ENCODE data around the gene ELP1.

Gene ELP1

DNA sequence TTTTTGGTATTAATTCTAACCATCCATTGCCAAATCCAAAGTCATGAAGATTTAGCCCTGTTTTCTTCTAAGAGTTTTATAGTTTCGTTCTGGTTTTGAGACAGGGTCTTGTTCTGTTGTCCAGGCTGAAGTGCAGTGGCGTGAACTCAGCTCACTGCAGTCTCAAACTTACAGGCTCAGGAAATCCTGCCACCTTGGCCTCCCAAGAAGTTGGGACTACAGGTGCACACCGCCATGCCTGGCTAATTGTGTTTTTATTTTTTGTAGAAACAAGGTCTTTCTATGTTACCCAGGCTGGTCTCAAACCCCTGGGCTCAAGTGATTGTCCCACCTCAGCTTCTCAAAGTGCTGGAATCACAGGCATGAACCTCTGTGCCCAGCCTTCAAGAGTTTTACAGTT, 50.8 kb downstream of the ELP1 start:
- no peak for DNase-seq (ENCODE audit: low read depth)

DNA sequence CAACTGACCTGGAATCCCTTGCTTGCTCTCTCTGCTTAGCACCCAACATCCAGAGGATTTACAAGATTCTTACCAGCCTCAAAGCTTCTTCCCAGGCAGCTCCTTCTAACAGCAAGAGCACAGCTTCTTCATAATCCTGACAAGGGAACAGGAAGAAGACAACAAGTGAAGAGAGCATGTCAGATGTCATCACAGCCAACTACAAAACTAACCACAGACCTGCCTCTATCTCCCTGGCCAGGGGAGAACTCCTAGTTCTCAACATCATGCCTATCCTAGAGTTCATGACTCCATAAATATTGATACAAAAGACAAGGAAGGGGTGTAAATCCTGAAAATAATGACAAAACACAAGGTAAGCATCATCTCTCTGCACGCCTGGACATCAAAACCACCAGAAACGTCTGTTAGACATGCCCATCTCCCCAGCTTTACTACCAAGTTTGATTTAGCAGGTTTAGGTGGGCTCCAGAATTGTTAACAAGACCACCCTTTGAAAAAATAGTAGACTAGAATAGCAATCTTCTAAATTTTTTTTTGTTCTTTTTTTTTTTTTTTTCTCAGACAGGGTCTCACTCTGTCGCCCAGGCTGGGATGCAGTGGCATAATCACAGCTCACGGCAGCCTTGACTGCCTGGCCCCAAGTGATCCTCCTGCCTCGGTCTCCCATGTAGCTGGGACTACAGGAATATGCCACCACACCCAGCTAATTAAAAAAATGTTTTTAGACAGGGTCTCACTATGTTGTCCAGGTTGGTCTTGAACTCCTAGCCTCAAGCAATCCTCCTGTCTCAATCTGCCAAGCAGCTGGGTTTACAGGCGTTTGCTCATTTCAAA, 51.7 kb downstream of the ELP1 start:
- no peak for DNase-seq (ENCODE audit: low read depth)

DNA sequence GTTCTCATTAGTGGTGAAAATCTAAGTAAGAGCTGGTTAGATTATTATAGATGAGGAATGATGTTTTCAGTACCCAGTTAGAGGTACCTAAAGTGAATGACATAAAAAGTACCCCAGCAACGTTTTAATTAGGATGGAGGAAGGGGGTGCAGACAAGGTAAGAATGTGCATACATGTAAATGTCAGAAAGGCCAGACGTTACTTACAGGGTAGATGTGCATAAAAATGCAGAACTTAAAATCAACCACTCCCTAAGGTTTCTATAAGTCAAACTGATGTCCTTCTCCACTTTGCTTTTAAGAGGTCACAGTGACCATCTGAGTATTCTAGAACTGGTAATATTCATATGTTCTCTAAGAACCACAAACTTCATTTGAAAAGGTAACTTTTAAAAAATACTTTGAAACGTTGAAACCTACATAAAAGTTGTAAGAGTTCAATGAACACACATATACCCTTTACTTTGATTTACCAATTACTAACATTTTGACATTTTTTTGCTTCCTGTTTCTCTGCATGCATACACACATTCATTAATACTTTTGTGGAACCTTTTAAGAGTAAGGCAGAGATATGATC, 53.1 kb downstream of the ELP1 start:
- DNase-seq (ENCODE audit: low read depth): no peak

DNA sequence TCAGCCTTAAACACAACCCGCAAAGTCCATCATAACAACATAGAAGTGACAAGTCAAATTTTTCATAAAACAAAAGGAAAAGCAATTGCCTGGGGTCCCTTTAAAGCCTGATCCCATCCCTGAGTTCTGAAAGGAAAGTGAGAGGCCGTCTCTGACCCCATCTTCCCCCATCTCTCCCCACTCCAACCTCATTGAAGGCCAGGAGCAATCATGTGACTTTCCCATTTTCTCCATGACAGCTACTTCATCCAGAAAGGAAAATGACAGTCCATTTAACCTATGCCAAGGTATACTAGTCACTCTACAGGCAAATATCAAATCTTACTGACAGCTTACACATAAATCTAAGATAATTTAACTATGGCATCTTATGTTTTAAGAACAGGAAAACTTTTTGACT, 56.4 kb downstream of the ELP1 start:
- DNase-seq (ENCODE audit: low read depth): no peak

DNA sequence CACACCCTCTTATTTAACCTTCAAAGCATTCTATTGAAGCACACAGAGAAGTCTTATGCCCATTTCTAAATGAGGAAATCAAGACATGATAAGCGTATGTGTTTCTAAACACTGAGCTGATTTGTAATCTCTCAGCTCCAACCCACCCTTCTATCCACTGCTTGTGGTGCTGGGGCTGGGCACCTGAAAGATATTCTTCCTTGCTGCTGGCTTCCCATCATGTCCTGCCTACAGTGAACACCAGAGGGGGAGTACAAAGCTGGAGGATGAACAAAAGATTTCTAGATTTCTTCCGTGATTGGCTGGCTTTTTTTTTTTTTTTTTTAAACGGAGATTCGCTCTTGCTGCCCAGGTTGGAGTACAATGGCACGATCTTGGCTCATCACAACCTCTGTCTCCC, 57.5 kb downstream of the ELP1 start:
- no peak for DNase-seq (ENCODE audit: low read depth)

DNA sequence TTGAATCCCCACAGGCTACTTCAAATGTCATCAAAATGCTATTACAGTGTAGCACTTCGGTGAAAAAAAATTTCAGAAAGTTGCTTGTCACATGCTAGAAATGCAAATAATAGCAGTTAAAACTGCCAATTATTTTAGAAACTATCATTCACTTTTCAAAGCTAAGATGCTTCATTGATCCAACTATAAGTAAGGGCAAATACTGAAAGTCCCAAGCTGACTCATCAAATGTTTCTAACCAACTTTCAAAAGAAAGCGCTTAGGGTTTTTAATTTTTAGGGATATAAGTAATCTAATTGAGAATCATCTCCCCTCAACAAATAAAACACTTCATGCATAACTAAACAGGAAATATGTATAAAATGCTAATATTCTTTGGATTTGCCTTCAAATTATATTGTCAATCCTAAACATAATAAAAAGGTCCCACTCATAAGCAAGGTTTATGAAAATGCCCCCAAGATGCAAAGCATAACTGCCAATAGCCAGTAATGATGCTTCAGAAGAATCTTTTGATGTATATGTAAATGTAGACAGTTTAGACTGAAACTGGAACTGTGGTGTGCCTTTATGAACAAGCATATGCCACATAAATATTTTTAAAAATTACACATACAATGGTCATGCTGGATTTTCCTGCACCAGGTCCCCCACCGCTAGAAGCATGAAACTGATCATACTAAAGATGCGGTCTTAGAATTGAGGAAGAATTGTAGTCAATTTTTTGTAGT, 59.7 kb downstream of the ELP1 start:
- no peak for DNase-seq (ENCODE audit: low read depth)

DNA sequence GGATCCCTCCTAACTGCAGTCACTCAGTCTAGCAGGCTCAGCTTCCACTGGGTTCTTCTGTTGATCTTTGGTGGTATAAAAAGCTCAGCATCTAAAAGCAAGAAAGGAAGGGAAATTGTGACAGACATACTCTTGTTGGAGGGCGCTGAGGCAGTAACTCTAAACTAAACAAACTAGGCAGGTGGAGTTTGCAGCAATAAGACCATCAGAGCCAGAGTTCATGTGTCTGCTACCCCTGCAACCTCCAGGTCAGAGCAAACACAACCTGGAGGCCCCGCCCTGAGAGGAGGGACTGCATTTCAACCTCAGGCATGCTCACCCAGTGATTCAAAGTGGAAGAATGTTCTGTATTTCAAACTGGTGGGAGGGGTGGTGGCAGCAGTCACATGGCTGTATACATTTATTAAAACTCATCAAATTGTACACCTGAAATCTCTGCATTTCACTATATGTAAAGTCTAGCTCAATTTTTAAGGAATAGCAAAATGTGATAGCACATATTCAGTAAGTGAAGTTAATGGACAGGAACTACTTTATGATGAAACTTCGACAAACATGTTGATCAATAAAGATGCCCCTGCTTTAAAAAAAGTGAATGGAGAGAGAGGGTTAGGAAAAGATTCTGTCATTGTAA, 64.7 kb downstream of the ELP1 start:
- DNase-seq (ENCODE audit: low read depth): no peak

DNA sequence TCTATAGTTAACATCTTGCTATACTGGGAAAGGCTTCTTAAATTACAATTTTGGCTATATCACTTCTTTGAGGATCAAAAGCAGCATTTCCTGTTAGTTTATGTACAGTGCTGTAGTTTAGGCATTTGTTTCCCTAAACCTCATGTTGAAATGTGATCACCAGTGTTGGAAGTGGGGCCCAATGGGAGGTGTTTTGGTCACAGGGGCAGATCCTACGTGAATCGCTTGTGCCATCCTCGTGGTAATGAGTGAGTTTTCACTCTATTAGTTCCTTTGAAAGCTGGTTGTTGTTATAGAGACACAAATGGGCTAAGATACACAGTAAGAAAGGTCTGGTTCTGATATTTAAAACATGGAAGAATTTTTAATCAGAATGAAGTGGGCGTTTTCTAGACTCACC, 66.1 kb downstream of the ELP1 start:
- no peak for DNase-seq (ENCODE audit: low read depth)

DNA sequence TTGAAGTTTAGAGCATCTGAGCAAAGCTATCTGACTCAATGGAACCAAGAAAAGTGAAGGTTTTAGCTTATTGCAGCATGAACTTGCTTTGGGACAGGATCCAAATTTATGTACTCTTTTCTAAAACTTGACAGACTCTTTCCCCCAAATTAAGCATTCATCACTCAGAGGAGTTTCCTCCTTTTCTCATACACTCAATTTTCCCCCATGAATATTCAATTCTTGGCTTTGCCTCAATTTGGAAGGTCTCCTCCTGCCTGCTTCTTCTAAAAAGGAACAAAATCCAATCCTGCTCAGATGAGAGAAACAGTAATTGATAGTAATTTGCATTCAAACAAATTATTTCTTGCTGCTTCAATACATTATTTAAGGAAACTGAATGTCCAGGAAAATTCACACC, 66.8 kb downstream of the ELP1 start:
- DNase-seq (ENCODE audit: low read depth): no peak

DNA sequence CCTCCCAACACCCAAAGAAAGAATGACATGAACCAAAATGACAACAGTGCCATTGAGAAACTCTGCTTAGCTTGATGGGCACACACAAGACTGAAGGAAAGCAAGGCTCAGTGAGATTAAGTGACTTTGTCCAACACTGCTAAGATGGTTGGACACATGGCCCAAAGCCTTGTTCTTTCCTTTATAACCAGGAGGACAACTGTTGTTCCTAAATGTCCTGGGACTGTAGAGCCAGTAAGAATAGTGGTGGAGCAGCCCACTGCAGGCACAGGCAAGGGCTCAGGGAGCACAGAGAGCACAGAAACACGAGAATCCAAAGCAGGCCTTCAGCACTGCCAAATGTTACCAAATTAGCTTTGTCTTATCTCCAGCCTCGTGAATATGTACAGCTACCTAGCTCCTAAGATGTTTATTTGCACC, 67.9 kb downstream of the ELP1 start:
- no peak for DNase-seq (ENCODE audit: low read depth)

DNA sequence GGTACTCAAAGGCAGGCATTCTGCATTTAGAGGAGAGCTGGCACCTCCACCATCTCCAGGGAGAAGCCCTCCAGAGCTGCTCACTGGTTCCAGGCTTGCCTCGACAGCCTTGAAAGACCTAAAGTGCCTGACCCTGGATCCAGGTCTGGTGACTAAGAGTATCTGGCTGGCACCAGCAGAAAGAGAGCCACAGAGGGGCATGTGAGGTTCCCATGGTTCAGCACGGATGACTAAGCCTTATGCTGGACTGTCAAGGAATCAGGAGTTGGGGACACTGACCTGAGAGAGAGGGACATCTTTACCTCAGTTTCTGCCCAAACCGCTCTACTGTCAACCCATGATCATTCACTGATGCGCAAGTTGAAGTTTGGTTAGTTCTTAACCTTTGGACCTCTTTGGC, 68.9 kb downstream of the ELP1 start:
- DNase-seq (ENCODE audit: low read depth): no peak

DNA sequence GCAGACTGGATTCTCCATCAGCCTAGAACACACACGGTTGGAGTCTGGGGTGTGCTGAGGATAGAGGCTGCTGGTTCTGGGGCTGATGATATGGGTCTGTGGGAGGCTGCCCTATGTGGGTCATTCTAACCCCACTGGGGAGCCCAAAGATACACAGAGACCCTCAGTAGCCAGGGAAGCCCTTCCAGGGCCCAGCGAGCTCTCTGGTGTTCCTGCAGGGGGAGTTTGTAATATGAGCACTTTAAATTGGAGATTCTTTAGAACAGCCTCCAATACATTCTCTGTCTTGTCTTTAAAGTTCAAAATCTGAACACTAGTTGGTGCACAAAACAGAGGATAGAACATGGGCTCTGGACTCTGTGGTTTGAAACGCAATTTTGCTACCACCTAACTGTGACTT, 69.5 kb downstream of the ELP1 start:
- no peak for DNase-seq (ENCODE audit: low read depth)

DNA sequence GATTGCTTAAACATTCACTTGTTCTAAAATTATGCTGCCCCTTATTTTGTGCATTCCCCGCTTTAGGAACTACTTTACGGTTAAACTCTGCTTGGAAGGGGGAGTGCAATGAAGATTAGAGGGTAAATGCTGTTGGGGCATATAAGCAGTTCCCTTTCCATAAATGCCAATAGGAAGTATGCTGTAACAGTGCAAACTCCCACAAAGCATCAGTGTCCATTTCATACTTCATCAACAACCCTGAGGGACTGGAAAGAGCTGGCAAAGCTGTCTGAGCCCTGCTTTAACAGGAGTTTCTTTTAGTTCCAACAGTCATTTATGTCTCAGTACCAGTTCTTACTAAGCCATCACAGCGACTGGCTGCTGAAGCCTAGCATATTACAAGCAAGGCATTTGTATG, 70.0 kb downstream of the ELP1 start:
- DNase-seq (ENCODE audit: low read depth): no peak

DNA sequence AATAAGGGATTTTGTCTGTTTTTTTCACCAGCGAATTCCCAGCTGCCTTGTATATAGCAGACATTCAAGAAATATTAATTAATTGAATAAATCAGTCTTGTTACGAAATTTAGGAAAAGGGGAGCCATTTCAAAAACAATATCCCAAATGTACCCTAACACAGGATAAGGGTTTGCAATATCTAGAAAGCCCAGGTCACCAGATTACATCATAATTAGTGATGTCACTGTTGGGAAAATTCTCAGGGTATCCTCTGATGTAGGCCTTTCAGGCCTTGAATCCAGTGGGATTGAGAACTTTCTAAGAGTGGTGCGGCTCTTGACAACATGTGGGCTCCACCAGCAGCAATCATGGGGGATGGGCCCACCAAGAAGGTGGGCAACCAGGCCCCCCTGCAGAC, 71.9 kb downstream of the ELP1 start, which contains the start of gene ACTL7A:
TSS of gene ACTL7A (plus strand) at position 270 of the 400 bp plus-strand sequence. CDS start at position 327, 57 bp downstream.
- DNase-seq (ENCODE audit: low read depth): no peak

DNA sequence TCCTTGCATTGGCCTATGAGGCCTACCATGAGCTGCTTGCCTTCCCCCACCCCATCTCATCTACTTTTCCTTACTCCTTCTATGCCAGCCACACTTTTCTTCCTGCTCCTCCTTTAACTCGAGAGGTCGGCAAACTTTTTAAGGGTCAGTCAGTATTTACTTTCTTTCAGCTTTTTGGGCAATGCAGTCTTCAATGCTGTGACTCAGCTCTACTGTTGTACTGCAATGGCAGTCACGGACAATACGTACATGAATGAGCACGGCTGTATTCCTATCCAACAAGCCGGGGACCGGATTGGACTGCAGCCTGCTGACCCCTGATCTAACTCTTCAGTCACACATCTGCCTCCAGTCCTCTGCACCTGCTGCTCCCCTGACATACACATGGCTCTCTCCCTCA, 72.5 kb downstream of the ELP1 start:
- no peak for DNase-seq (ENCODE audit: low read depth)

DNA sequence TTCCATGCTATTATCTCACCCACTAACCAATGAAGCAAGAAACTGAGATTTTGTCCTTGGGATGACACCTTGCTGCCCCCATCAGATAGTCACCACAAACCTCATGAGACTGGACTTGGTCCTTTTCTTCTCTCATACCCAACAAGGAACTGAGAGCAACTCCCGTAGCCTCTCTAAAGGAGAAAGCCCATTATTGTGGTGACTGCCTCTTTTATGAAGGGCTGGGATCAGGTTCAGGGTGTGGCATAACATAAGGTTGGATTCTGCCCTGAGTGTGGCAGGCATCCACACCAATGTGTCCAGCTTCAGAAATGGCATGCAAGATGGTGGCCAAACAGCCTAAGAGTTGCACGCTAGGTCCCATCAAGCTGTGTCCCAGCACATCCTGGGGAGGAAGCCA, 73.2 kb downstream of the ELP1 start:
- DNase-seq (ENCODE audit: low read depth): no peak

DNA sequence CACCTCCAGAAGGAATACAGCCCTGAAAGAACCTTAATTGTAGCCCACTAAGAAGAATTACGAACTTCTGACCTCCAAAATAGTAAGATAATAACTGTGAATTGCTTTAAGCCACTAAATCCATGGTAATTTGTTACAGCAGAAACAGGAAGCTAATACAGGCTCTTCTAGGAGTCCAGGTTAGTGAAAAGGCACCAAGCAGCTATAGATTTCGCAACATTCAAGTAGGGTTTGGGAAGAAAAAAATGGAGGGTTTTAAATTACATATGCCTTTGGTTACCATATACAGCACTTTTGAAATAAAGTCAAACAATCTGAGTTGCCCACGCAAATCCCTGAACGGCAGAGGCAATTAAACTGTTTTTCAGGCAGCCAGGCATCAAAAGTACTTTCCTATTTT, 73.6 kb downstream of the ELP1 start:
- DNase-seq (ENCODE audit: low read depth): no peak

DNA sequence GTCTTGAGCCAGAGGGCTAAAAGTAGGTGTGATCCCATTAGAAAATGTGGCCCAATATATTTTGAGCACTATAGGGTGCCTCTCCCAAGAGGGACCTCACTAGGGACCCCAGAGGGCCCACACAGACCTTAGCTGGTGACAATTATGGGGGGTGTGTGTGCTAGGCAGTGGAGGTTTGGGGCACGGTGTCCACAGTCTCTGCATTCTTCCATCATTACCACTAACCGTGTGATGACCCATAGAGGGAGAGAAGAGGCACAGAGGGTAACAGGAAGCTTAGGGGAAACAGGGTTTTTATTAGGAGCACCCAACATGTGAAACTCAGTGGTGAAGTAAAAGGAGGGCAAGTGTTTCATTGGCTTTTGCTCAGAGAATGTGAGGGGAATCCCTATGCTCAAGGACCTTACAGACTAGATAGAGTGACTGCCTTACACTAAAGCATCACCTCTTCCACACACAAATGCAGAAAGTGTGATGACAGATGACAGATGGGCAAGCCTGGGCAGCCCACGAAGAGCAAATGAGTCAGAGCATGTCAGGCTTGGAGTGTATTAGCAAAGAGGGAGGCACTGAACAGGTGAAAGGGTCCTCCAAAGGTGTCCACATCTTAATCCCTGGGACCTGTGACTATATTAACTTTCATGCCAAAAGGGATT, 74.3 kb downstream of the ELP1 start:
- no peak for DNase-seq (ENCODE audit: low read depth)

DNA sequence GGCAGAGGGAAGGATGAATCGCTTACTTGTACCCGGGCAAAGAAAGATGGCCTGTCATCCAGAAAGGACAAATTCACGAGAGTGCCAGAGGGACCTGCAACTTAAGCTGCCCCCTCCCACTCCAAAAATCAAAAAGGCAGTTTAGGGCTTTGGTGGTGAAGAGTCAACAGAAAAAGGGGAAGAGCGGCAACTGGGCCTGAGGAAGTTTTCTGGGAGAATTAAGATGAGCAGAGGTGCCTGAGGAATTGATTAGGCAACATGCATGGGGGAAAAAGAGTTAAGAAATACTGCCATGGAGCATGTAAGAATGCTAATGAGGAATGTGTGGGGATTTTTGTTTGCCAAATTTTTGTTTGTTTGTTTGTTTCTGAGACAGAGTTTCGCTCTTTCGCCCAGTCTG, 76.4 kb downstream of the ELP1 start:
- DNase-seq (ENCODE audit: low read depth): no peak

DNA sequence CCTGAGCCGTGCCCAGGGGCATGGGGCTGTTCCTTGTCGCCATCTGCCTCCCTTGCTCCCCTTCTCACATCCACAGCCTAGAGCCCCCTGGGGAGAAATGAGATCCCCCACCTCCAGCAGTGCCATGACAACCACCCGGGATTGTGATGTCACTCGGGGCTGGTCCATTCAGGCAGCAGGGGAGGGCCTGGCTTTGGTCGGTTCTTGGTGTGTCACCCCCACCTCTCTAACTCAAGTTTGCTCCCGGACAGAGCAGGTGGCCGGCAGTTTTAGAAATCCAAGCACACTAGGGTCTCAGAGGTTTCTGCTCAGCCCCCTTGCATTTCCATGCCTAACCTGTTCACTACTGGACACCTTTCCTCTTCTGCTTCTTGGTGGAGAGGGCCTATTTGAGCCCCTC, 78.0 kb downstream of the ELP1 start, which contains the start of gene ACTL7B:
TSS of gene ACTL7B (minus strand) at position 99 of the 400 bp plus-strand sequence. CDS start at position 43, 56 bp downstream.
- DNase-seq (ENCODE audit: low read depth): no peak

DNA sequence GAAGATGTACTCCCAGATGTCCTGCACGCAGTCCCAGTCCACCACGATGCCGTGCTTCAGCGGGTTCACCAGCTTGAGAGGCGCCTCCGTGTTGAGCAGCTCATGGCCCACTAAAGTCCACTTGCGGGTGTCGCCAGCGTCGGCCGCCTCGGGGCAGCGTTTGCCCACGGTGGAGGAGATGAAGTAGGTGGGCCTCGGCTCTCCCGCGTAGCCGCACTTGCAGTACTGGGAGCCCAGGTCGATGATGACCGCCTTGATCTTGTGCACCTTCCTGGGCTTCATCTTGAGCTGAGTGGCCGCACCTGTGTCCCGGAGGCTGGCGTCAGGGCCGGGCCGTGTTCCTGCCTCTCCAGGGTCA, 78.4 kb downstream of the ELP1 start:
- DNase-seq (ENCODE audit: low read depth): no peak

Measured in GM04504 (cell line).